ENCODE results near the gene TRIM24.

DNA sequence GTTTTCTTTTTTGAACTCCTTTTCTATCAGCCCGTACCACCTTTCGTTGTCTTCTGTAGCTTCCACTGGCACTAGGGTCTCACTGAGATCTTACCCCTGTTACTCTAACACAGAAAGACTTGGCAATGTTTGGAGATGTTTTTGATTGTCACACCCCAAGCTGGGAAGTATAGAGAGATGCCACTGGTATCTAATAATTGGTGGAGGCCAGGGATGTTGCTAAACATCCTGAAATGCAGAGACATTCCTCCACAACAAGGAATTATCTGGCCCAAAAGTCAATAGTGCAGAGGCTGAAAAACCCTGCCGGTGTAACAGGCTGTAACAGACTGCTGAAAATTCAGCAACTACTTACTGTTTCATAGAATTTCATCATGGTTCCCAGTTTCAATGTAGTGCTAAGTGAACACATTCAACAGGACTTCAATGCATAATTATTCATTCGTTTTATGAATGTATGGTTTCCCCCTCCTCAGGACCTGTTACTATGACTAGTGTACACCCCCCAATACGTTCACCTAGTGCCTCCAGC is 115.9 kb downstream of the TRIM24 start:
- TF ChIP-seq, protein P1, sequence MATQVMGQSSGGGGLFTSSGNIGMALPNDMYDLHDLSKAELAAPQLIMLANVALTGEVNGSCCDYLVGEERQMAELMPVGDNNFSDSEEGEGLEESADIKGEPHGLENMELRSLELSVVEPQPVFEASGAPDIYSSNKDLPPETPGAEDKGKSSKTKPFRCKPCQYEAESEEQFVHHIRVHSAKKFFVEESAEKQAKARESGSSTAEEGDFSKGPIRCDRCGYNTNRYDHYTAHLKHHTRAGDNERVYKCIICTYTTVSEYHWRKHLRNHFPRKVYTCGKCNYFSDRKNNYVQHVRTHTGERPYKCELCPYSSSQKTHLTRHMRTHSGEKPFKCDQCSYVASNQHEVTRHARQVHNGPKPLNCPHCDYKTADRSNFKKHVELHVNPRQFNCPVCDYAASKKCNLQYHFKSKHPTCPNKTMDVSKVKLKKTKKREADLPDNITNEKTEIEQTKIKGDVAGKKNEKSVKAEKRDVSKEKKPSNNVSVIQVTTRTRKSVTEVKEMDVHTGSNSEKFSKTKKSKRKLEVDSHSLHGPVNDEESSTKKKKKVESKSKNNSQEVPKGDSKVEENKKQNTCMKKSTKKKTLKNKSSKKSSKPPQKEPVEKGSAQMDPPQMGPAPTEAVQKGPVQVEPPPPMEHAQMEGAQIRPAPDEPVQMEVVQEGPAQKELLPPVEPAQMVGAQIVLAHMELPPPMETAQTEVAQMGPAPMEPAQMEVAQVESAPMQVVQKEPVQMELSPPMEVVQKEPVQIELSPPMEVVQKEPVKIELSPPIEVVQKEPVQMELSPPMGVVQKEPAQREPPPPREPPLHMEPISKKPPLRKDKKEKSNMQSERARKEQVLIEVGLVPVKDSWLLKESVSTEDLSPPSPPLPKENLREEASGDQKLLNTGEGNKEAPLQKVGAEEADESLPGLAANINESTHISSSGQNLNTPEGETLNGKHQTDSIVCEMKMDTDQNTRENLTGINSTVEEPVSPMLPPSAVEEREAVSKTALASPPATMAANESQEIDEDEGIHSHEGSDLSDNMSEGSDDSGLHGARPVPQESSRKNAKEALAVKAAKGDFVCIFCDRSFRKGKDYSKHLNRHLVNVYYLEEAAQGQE (IDR thresholded peaks at IDR 0.05; ENCODE audit: low read depth, low read length): no peak
- TF ChIP-seq NFXL1 (IDR thresholded peaks at IDR 0.05; ENCODE audit: borderline replicate concordance) (no peak), SMC3 (IDR thresholded peaks at IDR 0.05; ENCODE audit: borderline replicate concordance, low read length) (no peak)

All from GM12878 (cell line).